ENCODE data around the gene ZFR2. TPM values are rescaled to one million over a fixed set of nuclear protein-coding genes. Genes with fewer than 3 reads are reported as not detected.

The ZFR2 gene
- total RNA-seq, 4 donors from 2014 or later = not detected

DNA sequence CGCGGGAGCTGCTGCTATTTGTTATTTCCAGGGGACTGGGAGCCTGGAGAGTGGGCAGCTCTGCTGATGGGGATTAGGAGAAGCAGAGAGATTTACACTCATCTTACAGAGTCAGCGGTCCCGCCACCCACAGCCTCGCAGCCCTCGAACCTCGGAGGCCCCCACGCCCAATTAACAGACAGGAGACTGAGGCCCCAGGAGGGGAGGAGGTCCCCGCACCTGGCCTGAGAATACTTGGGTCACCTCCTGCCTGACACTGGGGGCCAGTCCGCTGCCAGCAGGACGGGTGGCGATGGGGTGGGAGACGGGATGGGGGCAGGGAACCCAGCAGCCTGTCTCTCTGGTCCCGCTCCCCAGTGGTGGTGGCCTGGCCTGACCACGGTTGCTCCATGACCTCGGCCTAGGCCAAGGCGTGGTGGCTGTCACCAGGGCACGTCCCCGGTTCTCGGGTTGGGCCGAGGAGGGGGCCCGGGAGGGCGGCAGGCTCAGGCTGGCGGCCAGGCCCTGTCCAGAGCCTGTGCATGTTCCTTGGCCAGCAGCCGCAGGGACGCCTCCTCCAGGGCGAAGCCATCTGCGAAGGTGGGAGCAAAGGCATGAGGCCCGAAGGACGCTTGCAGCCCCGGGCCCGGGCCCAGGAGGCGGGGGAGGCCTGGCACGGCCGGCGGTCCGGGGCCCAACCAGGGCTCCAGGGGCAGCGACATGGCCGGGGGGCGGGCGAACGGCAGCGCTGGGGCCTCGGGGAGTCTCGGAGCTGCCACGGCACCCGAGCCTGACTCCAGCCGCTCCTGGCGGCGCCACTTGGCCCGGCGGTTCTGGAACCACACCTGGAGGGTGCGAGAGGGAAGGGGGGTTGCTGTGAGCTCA lies 98.5 kb downstream of the ZFR2 start:
- no peaks in the 10 kb centered on the region for H3K4me1 ChIP-seq
- no peaks in the 10 kb centered on the region for H3K9me3 ChIP-seq
- H3K27me3 ChIP-seq = no peaks in the 10 kb centered on the region
- no peak for DNase-seq (ENCODE audit: low spot score in 2 of 2)
- H3K27ac ChIP-seq = no peak overlapping the region
- no peak overlapping the region for H3K4me3 ChIP-seq
- 73 to 75% methylated on average over 30 to 49 of the region's 53 CpGs for WGBS, 2 donors
- no peak for TF ChIP-seq EP300 (IDR thresholded peaks at IDR 0.05)
- TF ChIP-seq POLR2A (IDR thresholded peaks at IDR 0.05) = no peak
- TF ChIP-seq, protein P1, sequence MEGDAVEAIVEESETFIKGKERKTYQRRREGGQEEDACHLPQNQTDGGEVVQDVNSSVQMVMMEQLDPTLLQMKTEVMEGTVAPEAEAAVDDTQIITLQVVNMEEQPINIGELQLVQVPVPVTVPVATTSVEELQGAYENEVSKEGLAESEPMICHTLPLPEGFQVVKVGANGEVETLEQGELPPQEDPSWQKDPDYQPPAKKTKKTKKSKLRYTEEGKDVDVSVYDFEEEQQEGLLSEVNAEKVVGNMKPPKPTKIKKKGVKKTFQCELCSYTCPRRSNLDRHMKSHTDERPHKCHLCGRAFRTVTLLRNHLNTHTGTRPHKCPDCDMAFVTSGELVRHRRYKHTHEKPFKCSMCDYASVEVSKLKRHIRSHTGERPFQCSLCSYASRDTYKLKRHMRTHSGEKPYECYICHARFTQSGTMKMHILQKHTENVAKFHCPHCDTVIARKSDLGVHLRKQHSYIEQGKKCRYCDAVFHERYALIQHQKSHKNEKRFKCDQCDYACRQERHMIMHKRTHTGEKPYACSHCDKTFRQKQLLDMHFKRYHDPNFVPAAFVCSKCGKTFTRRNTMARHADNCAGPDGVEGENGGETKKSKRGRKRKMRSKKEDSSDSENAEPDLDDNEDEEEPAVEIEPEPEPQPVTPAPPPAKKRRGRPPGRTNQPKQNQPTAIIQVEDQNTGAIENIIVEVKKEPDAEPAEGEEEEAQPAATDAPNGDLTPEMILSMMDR (IDR thresholded peaks at IDR 0.05) = no peak
- H3K36me3 ChIP-seq = peaks cover 0 to 51% (median 11%) of the 10 kb centered on the region in 3 donors

DNA sequence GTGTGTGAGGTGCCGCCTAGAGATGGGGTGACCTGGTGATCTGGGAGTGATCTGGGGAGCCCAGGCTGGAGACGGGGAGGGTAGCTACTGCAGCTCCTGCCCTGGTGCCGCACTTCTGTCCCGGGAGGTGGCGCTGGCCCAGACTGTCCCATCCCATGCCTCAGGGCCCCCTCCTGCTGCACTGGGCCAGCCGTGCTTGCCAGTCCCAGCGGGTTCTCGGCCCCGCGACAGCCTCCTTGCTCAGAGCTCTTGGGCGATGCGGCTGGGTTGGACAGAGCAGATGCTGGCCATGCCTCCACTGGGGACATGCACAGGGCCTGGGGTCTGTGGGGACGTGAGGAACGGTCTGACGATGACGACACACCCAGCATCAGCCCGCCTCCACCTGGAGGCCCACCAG lies 99.3 kb downstream of the ZFR2 start:
- no peak for DNase-seq (ENCODE audit: low spot score in 2 of 2)
- Histone ChIP-seq H3K9me3 (no peaks in the 10 kb centered on the region), H3K27me3 (no peaks in the 10 kb centered on the region), H3K4me3 (no peak overlapping the region), H3K4me1 (no peaks in the 10 kb centered on the region), H3K27ac (no peak overlapping the region), H3K36me3 (peaks cover 0 to 56% (median 14%) of the 10 kb centered on the region in 3 donors)
- WGBS, 2 donors = 84 to 87% methylated on average over 5 to 13 of the region's 17 CpGs
- TF ChIP-seq, protein P1 (IDR thresholded peaks at IDR 0.05) = no peak
- TF ChIP-seq POLR2A (IDR thresholded peaks at IDR 0.05) = no peak
- no peak for TF ChIP-seq EP300 (IDR thresholded peaks at IDR 0.05)

DNA sequence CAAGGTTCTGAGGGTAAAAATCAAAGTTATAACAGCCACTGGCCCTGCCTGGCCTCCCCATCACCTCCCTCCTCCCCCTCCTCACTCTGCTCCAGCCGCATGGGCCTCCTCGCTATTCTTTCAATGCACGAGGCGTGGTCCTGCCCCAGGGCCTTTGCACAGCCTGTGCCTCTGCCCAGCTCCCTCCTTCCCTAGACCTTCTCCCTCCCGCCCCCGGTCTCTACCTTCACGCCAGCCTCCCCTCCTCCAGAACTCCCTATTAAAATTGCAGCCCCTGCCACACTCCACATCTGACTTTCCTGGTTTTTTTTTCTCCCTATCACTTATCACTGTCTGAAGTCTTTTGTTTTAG lies 100.1 kb downstream of the ZFR2 start:
- Histone ChIP-seq H3K9me3 (no peaks in the 10 kb centered on the region), H3K4me3 (no peak overlapping the region), H3K27me3 (no peaks in the 10 kb centered on the region), H3K27ac (no peak overlapping the region), H3K4me1 (no peaks in the 10 kb centered on the region), H3K36me3 (peaks cover 0 to 56% (median 14%) of the 10 kb centered on the region in 3 donors)
- TF ChIP-seq, protein P1 (IDR thresholded peaks at IDR 0.05) = no peak
- TF ChIP-seq POLR2A (IDR thresholded peaks at IDR 0.05) = no peak
- no peak for TF ChIP-seq EP300 (IDR thresholded peaks at IDR 0.05)
- WGBS, 2 donors = 83 to 89% methylated on average over 7 of the region's 7 CpGs
- DNase-seq (ENCODE audit: low spot score in 2 of 2) = no peak

DNA sequence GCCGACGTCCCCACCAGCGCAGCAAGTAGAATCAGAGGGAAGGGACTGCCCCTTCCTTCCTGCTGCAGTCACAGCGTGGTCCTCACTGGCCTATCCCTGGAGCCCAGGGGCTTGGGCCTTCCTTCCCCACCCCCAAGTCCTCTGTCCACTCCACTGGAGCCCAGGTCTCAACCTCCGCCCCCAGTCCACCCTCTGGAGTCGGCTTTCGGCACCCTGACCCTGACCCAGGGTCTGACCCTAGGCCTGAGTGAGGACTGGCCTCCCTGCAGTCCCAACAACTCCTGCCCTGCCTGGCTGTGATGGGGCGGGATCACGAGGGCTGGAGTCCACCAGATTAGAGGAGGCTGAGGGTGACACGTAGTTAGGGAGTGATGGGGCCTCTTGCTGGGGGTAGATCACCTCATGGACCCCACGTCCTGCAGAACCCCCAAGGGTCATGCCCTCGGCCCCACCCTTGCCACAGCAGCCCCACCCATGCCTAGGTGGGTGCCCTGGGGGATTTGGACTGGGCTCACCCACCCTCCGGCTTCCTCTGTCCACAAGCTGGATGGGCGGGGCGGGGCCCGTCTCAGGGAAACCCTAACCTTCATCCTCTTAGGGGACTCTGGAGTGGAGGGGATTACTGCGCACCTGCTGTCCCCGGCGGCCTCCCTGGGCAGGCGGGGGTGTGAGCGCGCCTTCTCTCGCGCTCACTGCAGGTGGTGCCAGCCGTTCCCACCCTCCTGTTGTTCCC lies 100.7 kb downstream of the ZFR2 start:
- no peak for TF ChIP-seq POLR2A (IDR thresholded peaks at IDR 0.05)
- peaks cover 0 to 56% (median 14%) of the 10 kb centered on the region in 3 donors for H3K36me3 ChIP-seq
- H3K4me1 ChIP-seq = peaks cover 0 to 4% (median 0%) of the 10 kb centered on the region in 4 donors
- H3K27ac ChIP-seq = no peak overlapping the region
- 82 to 89% methylated on average over 21 to 22 of the region's 25 CpGs for WGBS, 2 donors
- H3K9me3 ChIP-seq = no peaks in the 10 kb centered on the region
- no peaks in the 10 kb centered on the region for H3K27me3 ChIP-seq
- no peak overlapping the region for H3K4me3 ChIP-seq
- no peak for DNase-seq (ENCODE audit: low spot score in 2 of 2)

DNA sequence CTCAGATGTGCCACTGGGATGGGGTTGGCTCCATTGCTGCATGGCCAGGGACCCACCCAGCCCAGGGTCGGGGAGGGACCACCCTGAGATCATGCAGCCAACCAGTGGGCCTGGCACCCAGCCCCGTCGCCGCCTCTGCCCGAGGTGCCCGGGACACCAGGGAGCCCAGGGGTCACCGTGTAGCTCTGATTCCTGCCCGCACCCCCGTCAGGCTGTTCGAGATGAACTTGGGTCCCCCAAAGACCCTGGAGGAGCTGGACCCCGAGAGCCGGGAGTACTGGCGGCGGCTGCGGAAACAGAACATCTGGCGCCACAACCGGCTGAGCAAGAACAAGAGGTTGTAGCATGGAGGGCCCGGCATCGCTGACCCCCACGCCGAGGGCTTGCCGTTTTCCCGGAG lies 101.8 kb downstream of the ZFR2 start:
- Histone ChIP-seq H3K9me3 (no peaks in the 10 kb centered on the region), H3K4me1 (peaks cover 0 to 10% (median under 1%) of the 10 kb centered on the region in 4 donors), H3K27ac (no peak overlapping the region), H3K27me3 (no peaks in the 10 kb centered on the region), H3K4me3 (no peak overlapping the region), H3K36me3 (peaks cover 0 to 56% (median 14%) of the 10 kb centered on the region in 3 donors)
- DNase-seq (ENCODE audit: low spot score in 2 of 2) = no peak
- 80 to 90% methylated on average over 1 to 23 of the region's 23 CpGs for WGBS, 2 donors
- TF ChIP-seq EP300 (IDR thresholded peaks at IDR 0.05) (no peak), POLR2A (IDR thresholded peaks at IDR 0.05) (no peak)
- TF ChIP-seq, protein P1 (IDR thresholded peaks at IDR 0.05) = no peak

All from tibial nerve (tissue), 4 donors.